Neural cell (in vitro differentiated cells): ENCODE data around the gene RNF113B. TPM values are rescaled to one million over a fixed set of nuclear protein-coding genes. Genes with fewer than 3 reads are reported as not detected.

ENCODE experiments used
- H2AFZ ChIP-seq: fragments of 200-600, 300-800 bp; sonication (generic), shearing (Covaris generic); 2 replicates; pipeline ENCODE4 v1.6.0; 2014; ENCODE audit warnings: low read depth, mild to moderate bottlenecking, antibody characterized with exemption, low read length, moderate library complexity
- H3F3A ChIP-seq: fragments of 200-600 bp; shearing (Covaris generic); 2 replicates; pipeline ENCODE4 v1.6.1; 2016; ENCODE audit warnings: mild to moderate bottlenecking, moderate library complexity, mixed read lengths, antibody characterized with exemption, low read length; ENCODE audit not compliant: insufficient read depth, poor library complexity, severe bottlenecking
- H3K27ac ChIP-seq: fragments of 200-600, 300-800 bp; sonication (generic), shearing (Covaris generic); 2 replicates; pipeline ENCODE4 v1.5.1; 2014; ENCODE audit warnings: mild to moderate bottlenecking, low read length, moderate library complexity
- H3K27me3 ChIP-seq: fragments of 300-800, 200-600 bp; sonication (generic), shearing (Covaris generic); 2 replicates; pipeline ENCODE4 v1.6.0; 2014; ENCODE audit warnings: mild to moderate bottlenecking, low read depth, low read length, moderate library complexity; ENCODE audit not compliant: insufficient read depth
- H3K36me3 ChIP-seq: fragments of 300-800, 200-600 bp; sonication (generic), shearing (Covaris generic); 2 replicates; pipeline ENCODE4 v1.5.1; 2014; ENCODE audit warnings: mild to moderate bottlenecking, antibody characterized with exemption, low read length, moderate library complexity; ENCODE audit not compliant: insufficient read depth
- H3K4me2 ChIP-seq: fragments of 300-800, 200-600 bp; sonication (generic), shearing (Covaris generic); 2 replicates; pipeline ENCODE4 v1.6.0; 2014; ENCODE audit warnings: mild to moderate bottlenecking, low read length
- H3K4me3 ChIP-seq: fragments of 300-800, 200-600 bp; sonication (generic), shearing (Covaris generic); 2 replicates; pipeline ENCODE4 v1.5.1; 2014; ENCODE audit warnings: mild to moderate bottlenecking, low read length, moderate library complexity
- H3K79me2 ChIP-seq: fragments of 200-600 bp; shearing (Covaris generic); replicated peaks from 2 replicates; pipeline ENCODE4 v1.6.0; 2014; ENCODE audit warnings: mild to moderate bottlenecking, low read length, moderate library complexity; ENCODE audit not compliant: insufficient read depth
- H3K9ac ChIP-seq: fragments of 300-800, 200-600 bp; sonication (generic), shearing (Covaris generic); 2 replicates; pipeline ENCODE4 v1.6.1; 2016; ENCODE audit warnings: mild to moderate bottlenecking, low read length, mixed read lengths
- H3K9me2 ChIP-seq: fragments of 200-600 bp; shearing (Covaris generic); 2 replicates; pipeline ENCODE4 v1.6.1; 2016; ENCODE audit warnings: mild to moderate bottlenecking, low read length, mixed read lengths; ENCODE audit not compliant: insufficient read depth
- H3K9me3 ChIP-seq: fragments of 200-600, 300-800 bp; sonication (generic), shearing (Covaris generic); 2 replicates; pipeline ENCODE4 v1.6.1; 2016; ENCODE audit warnings: mild to moderate bottlenecking, mixed run types, low read length, moderate library complexity, mixed read lengths
- H4K20me1 ChIP-seq: fragments of 200-600 bp; shearing (Covaris generic); 2 replicates; pipeline ENCODE4 v1.6.1; 2016; ENCODE audit warnings: mild to moderate bottlenecking, mixed run types; ENCODE audit not compliant: insufficient read depth
- CTCF ChIP-seq: fragments of 450-650 bp; IDR thresholded peaks from 2 replicates; pipeline ENCODE4 v1.5.1; 2014; ENCODE audit warnings: antibody characterized with exemption, mild to moderate bottlenecking, moderate library complexity; ENCODE audit not compliant: poor library complexity, severe bottlenecking
- EP300 ChIP-seq: fragments of 450-650 bp; conservative IDR thresholded peaks from 2 replicates; pipeline ENCODE4 v1.6.1; 2014; ENCODE audit warnings: antibody characterized with exemption, mild to moderate bottlenecking, moderate library complexity; ENCODE audit not compliant: poor library complexity, severe bottlenecking
- EZH2 ChIP-seq: fragments of 200-600, 300-800 bp; shearing (Covaris generic), sonication (generic); IDR thresholded peaks from 2 replicates; pipeline ENCODE4 v1.6.1; 2014; ENCODE audit warnings: antibody characterized with exemption, low read length, borderline replicate concordance, mild to moderate bottlenecking; ENCODE audit not compliant: insufficient read depth, poor library complexity, severe bottlenecking
- MXI1 ChIP-seq: fragments of 450-650 bp; conservative IDR thresholded peaks from 2 replicates; pipeline ENCODE4 v1.6.1; 2014; ENCODE audit warnings: antibody characterized with exemption, mild to moderate bottlenecking; ENCODE audit not compliant: poor library complexity, severe bottlenecking
- POLR2AphosphoS5 ChIP-seq: IDR thresholded peaks from 2 replicates; pipeline ENCODE4 v1.6.1; 2012
- RAD21 ChIP-seq: fragments of 450-650 bp; conservative IDR thresholded peaks from 2 replicates; pipeline ENCODE4 v1.6.1; 2014; ENCODE audit warnings: antibody characterized with exemption, mild to moderate bottlenecking, moderate library complexity
- REST ChIP-seq: IDR thresholded peaks from 2 replicates; pipeline ENCODE4 v1.6.1; 2012; ENCODE audit warnings: borderline replicate concordance
- SMC3 ChIP-seq: fragments of 450-650 bp; conservative IDR thresholded peaks from 2 replicates; pipeline ENCODE4 v1.6.1; 2014; ENCODE audit warnings: antibody characterized with exemption, mild to moderate bottlenecking, moderate library complexity; ENCODE audit not compliant: poor library complexity
- TAF1 ChIP-seq: IDR thresholded peaks from 2 replicates; pipeline ENCODE4 v1.6.1; 2012; ENCODE audit warnings: low read depth
- polyA plus RNA-seq: library from polyadenylated mRNA; depleted of rRNA; stranded (reverse); fragments of >200 nt; gene quantifications from 2 replicates; pipeline ENCODE4 v1.2.3, GENCODE V29; 2014

The RNF113B gene
- polyA plus RNA-seq, 1 donor from 2014 or later = not detected

GRCh38 chr13:98192008-98192407 lies 14.9 kb upstream of the RNF113B start:
- Histone ChIP-seq H3K79me2 (peaks cover 59% of the 10 kb centered on the region), H3K27ac (no peak overlapping the region), H3K9ac (no peak overlapping the region), H2AFZ (no peak overlapping the region), H3F3A (no peaks in the 10 kb centered on the region), H3K4me3 (no peak overlapping the region), H4K20me1 (no peaks in the 10 kb centered on the region), H3K36me3 (no peaks in the 10 kb centered on the region), H3K9me3 (no peaks in the 10 kb centered on the region), H3K4me2 (no peak overlapping the region), H3K9me2 (no peaks in the 10 kb centered on the region), H3K27me3 (no peaks in the 10 kb centered on the region)
- TF ChIP-seq MXI1 = no peak
- no peak for TF ChIP-seq TAF1
- TF ChIP-seq RAD21 = no peak
- TF ChIP-seq CTCF = no peak
- TF ChIP-seq POLR2AphosphoS5 = no peak
- no peak for TF ChIP-seq SMC3
- no peak for TF ChIP-seq EP300
- TF ChIP-seq REST = no peak
- no peak for TF ChIP-seq EZH2

- TF ChIP-seq CTCF = no peak
- Histone ChIP-seq H3K79me2 (peaks cover 48% of the 10 kb centered on the region), H3K4me2 (no peak overlapping the region), H3K9me2 (no peaks in the 10 kb centered on the region), H3K27me3 (no peaks in the 10 kb centered on the region), H3K9me3 (no peaks in the 10 kb centered on the region), H3F3A (no peaks in the 10 kb centered on the region), H3K27ac (no peak overlapping the region), H3K36me3 (no peaks in the 10 kb centered on the region), H2AFZ (no peak overlapping the region), H4K20me1 (no peaks in the 10 kb centered on the region), H3K9ac (no peak overlapping the region), H3K4me3 (no peak overlapping the region)
Observed at GRCh38 chr13:98190889-98191444, 13.9 kb upstream of the RNF113B start.
